ENCODE data around the gene FUZ.
A peak's percentile ranks its signal among the peaks of the same experiment; 100 is the strongest.

Gene FUZ

GRCh38 chr19:49803529-49803856 lies 9.6 kb downstream of the FUZ start:
- no peak for DNase-seq

- DNase-seq = no peak
These were observed 10.1 kb downstream of the FUZ start for GRCh38 chr19:49802836-49803528.

- DNase-seq = no peak
These were observed 11.0 kb downstream of the FUZ start for GRCh38 chr19:49801966-49802661.

GRCh38 chr19:49801401-49801888 lies 11.6 kb downstream of the FUZ start:
- no peak for DNase-seq

GRCh38 chr19:49800771-49801170 lies 12.3 kb downstream of the FUZ start:
- no peak for DNase-seq

DNA sequence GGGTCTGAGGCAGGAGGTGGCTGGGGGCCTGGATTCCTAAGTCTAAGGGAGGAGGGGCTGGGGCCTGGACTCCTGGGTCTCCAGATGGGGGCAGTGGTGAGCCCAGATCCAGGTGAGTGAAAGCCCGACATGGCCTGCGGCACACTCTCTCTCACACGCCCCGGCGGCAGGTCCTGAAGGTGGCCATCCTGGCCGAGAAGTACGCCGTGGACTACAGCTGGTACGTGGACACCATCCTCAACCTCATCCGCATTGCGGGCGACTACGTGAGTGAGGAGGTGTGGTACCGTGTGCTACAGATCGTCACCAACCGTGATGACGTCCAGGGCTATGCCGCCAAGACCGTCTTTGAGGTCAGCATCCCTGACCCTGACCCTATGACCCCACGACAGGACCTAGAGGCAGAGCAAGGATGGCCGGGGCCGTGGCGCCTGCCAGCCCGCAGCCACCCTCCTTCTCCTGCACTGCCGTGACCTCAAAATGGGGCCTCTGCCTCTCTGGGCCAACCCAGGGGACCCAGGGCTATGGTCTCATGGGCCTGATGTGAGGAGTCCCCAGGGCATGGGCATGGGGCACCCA lies 13.2 kb downstream of the FUZ start:
- no peak for DNase-seq

DNA sequence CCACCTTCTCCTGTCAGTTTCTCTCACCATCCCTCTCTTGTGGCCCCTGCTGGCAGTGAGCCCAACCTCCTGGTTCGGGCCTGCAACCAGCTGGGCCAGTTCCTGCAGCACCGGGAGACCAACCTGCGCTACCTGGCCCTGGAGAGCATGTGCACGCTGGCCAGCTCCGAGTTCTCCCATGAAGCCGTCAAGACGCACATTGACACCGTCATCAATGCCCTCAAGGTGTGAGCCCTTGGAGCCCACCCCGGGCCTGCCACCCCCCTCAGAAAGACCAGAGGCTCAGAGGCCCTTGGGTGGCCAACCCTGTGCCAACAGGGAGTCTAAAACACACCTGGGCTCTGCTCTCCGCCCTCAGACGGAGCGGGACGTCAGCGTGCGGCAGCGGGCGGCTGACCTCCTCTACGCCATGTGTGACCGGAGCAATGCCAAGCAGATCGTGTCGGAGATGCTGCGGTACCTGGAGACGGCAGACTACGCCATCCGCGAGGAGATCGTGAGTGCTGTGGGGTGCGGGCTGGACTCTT lies 13.8 kb downstream of the FUZ start:
- no peak for DNase-seq

DNA sequence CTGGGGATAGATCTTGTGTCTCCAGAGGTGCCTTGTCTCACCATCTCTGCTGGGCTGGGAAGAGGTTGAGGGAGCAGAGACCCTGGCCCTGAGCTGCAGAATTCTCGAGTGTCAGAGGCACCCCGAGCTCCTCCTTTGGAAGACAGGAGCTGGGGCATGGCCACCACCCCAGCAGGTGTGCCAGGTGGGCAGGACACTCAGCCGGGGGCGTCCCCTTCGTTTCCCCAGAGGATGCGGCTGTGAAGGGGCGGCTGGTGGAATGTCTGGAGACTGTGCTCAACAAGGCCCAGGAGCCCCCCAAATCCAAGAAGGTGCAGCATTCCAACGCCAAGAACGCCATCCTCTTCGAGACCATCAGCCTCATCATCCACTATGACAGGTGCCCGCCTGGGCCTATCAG lies 14.5 kb downstream of the FUZ start:
- no peak for DNase-seq

DNA sequence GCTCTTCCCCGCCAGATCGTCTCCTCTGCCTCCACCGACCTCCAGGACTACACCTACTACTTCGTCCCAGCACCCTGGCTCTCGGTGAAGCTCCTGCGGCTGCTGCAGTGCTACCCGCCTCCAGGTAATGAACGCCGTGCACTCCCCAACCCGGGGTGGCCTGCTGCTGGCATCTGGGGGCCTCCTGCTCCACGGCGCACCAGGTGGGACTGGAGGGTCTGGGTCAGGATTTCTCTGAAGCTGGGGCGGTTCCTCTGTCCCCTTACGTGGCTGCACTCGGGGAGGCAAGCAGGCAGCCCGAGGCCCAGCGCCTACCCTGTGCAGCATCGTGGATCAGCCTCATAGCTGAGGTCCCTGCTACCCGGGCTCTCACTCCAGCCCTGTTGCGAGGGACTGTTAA lies 17.5 kb downstream of the FUZ start:
- no peak for DNase-seq

GRCh38 chr19:49793561-49793840 lies 19.6 kb downstream of the FUZ start:
- peak; percentile 36 for DNase-seq

- no peak for DNase-seq
These were observed 20.1 kb downstream of the FUZ start for GRCh38 chr19:49792829-49793560.

DNA sequence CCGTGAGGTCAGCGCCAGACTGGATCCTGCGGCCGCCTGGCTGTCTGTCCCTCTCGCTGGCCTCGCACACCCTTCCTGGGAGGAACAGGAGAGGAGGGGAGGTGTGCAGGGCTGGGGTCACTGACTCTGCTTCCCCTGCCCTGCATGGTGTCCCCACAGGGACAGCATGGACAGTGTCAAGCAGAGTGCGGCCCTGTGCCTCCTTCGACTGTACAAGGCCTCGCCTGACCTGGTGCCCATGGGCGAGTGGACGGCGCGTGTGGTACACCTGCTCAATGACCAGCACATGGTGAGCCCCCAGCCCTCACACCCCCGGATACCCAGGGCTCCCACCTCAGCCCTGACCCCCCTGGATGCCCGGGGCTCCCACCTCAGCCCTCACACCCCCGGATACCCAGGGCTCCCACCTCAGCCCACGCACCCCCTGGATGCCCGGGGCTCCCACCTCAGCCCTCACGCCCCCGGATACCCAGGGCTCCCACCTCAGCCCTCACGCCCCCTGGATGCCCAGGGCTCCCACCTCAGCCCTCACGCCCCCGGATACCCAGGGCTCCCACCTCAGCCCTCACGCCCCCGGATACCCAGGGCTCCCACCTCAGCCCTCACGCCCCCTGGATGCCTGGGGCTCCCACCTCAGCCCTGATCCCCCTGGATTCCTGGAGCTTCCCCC lies 21.2 kb downstream of the FUZ start:
- no peak for DNase-seq

GRCh38 chr19:49790866-49791265 lies 22.2 kb downstream of the FUZ start:
- no peak for DNase-seq

DNA sequence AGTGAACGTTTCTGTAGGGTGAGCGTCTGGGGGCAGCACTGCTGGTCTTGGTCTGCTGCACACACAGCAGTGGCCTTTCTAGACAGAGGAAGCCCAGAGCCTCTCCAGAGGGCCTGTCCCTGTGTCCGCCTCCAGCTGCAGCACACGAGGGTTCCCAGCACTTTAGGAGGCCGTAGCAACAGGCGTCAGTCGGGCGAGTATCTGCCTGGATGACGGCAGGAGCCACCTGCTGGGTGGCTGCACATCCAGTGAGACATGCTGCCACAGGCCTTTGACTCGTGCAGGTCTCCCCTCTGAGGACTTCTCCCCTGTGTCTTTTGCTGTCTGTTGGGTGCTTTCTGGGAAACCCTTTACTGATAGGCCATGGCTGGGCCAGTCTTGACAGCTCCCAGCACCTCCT lies 24.2 kb downstream of the FUZ start:
- DNase-seq = no peak

DNA sequence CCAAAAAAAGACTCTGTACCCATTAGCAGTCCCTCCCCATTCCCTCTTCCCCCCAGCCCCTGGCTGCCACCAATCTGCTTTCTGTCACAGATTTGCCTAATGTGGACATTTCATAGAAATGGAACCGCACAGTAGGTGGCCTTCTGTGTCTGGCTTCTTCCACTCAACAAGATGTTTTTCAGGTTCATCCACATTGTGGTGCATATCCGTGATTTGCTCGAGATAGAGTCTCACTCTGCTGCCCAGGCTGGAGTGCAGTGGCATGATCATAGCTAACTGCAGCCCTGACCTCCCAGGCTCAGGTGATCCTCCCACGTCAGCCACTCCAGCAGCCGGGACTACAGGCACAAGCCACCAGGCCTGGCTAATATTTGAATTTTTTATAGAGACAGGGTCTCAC lies 25.3 kb downstream of the FUZ start:
- no peak for DNase-seq

- no peak for DNase-seq
These were observed 26.7 kb downstream of the FUZ start for GRCh38 chr19:49786376-49786820.

DNA sequence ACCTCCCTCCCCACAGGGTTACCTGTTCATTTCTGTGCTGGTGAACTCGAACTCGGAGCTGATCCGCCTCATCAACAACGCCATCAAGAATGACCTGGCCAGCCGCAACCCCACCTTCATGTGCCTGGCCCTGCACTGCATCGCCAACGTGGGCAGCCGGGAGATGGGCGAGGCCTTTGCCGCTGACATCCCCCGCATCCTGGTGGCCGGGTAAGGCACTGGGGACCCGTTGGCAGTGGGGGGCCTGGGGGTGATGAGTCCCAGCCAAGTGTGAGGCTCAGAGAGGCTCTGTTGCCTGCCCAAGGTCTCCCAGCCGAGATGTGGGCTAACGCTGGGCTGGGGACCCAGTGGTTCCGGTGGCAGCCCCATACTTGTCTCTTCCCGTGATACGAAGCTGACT lies 30.6 kb downstream of the FUZ start:
- DNase-seq = no peak

- no peak for DNase-seq
These were observed 31.7 kb downstream of the FUZ start for GRCh38 chr19:49781394-49781793.

DNA sequence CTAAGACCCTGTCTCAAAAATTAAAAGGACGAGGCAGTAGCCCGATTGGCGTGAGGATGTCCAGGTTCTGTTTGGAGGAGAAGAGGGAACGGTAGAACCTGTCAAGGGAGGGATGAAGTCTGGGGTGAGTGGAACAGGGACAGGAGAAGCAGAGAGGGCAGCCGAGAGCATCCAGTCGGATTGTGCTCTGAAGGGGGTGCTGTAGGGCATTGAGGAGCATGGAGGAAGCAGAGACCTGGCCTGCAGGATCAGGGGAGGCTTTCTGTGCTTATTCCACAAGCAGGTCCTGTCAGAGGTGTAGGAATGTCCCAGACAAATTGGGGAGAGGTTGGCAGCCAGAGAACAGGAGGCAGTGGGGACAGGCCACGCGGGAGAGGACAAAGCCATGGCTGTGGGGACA lies 32.2 kb downstream of the FUZ start:
- no peak for DNase-seq

GRCh38 chr19:49779731-49780555 lies 33.1 kb downstream of the FUZ start:
- DNase-seq = no peak

DNA sequence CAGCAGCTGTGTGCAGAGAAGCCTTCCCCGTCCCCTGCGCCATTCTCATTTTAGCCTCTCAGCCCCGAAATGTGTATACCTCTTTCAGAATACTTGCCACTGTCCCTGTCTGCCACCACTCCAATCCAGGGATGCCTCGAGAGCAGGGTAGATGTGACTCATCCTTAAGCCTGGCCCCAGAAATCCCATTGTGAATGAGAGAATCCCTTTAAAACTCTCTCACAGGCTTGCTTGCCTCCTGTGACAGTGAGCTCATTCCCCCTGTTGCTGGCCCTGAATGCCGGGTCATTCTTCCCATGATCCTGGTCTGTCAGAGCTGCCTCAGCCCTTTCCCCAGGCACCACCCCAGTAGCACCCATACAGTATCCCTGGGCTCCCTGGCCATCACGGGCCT lies 36.7 kb downstream of the FUZ start:
- DNase-seq = no peak

- no peak for DNase-seq
These were observed 37.2 kb downstream of the FUZ start for GRCh38 chr19:49775742-49776370.

All from activated CD4-positive, alpha-beta T cell treated with anti-CD3 and anti-CD28 coated beads, Interleukin-2, Interleukin-6, amounts not matched to agents 100 ng/mL and 50 ng/mL, durations not matched to agents 16 hours and 8 hours (primary cell).